GM21447 (cell line): ENCODE data around the gene FAM199X.
"Not testable (repeated sequence)": the region's sequence is repeated elsewhere in the genome, so short reads cannot be mapped to it uniquely, and the experiment has no call there.

Source experiments
- ATAC-seq: cut with Tn5 transposase; IDR thresholded peaks from one replicate; pipeline ENCODE4 v1.9.1; 2021; ENCODE audit not compliant: unreplicated experiment

The FAM199X gene

GRCh38 chrX:104187931-104188330 lies 21.7 kb downstream of the FAM199X start:
- ATAC-seq = no peak

GRCh38 chrX:104189837-104190236 lies 23.6 kb downstream of the FAM199X start:
- ATAC-seq = no peak

GRCh38 chrX:104193485-104193884 lies 27.2 kb downstream of the FAM199X start:
- ATAC-seq = no peak

- no peak for ATAC-seq
These were observed 28.8 kb downstream of the FAM199X start for GRCh38 chrX:104195013-104195412.

- ATAC-seq = peak; percentile 72
These were observed 29.3 kb downstream of the FAM199X start for GRCh38 chrX:104195489-104196084.

GRCh38 chrX:104205548-104205947 lies 39.3 kb downstream of the FAM199X start:
- no peak for ATAC-seq

- no peak for ATAC-seq
These were observed 44.9 kb downstream of the FAM199X start for GRCh38 chrX:104211187-104211586.

- not testable (repeated sequence) for ATAC-seq
These were observed 63.8 kb downstream of the FAM199X start for GRCh38 chrX:104230060-104230459.
